Central memory CD4-positive, alpha-beta T cell (primary cell): Measurements from ENCODE around the gene UBE2D1.

Source experiments
- DNase-seq: peaks from one replicate; pipeline ENCODE4 v3.0.0; 2022

Gene UBE2D1

GRCh38 chr10:58341947-58342346 is 7.1 kb downstream of the UBE2D1 start:
- no peak for DNase-seq

DNA sequence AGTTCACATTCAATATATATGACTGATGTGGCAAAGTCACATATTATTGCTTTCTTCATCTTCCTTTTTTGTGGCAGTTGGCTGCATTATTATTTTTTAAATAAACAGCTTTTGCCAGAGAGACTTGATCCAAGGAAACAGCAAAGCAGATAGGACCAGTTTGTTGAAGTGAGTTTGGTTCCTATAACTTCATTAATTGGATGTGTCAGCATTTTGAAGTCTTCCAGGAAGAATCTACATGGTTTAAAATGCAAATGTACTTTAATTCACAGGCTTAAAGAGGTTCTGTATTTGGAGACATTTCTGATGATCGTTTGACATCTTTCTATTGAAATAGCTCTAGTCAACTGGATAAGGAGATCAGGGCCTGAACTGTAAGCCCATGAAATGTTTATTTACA is 13.2 kb downstream of the UBE2D1 start:
- DNase-seq, result no peak

DNA sequence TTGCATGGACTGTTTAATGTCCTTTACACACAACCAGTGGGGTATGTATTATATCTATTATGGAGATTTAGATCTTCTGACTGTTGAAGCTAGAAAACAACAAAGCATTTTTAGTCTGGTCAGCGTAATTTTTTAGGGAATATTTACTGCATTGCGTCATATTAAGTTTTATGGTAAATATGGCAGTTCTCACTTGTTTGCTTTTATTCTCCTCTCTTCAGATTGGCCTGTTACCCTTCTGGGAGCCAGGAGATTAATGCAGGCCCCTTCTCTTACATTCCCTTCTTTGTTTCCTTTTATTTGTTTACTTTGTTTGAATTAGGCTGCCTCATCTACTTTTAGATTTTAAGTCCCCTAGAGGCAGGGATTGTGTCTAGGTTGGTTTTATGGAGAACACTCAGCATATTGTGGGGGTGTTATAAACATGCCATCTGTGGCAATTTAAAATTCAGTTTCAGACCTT is 13.8 kb downstream of the UBE2D1 start:
- no peak for DNase-seq

- DNase-seq, result no peak
These were observed 15.2 kb downstream of the UBE2D1 start for GRCh38 chr10:58350023-58350422.

DNA sequence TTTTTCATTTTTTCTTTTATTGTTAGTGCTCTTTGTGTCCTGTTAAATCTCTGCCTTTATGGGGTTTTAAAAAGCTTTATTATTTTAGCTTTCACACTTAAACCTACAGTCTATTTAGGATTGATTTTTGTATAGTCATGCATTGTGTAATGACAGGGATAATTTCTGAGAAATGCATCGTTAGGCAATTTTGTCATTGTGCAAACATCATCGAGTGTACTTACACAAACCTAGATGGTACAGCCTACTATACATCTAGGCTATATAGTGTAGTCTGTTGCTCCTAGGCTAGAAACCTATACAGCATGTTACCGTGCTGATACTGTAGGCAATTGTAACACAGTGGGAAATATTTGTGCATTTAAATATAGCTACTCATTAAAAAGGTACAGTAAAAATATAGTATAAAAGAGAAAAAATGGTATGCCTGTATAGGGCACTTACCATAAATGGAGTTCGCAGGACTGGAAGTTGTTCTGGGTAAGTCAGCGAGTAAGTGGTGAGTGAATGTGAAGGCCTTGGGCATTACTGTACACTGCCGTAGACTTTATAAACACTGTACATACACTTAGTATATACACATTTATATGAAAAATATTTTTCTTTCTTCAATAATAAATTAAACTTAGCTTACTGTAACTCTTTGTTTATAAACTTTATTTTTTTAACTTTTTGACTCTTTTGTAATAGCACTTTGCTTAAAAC is 16.0 kb downstream of the UBE2D1 start:
- no peak for DNase-seq

- DNase-seq, result no peak
These were observed 17.1 kb downstream of the UBE2D1 start for GRCh38 chr10:58351616-58352578.

DNA sequence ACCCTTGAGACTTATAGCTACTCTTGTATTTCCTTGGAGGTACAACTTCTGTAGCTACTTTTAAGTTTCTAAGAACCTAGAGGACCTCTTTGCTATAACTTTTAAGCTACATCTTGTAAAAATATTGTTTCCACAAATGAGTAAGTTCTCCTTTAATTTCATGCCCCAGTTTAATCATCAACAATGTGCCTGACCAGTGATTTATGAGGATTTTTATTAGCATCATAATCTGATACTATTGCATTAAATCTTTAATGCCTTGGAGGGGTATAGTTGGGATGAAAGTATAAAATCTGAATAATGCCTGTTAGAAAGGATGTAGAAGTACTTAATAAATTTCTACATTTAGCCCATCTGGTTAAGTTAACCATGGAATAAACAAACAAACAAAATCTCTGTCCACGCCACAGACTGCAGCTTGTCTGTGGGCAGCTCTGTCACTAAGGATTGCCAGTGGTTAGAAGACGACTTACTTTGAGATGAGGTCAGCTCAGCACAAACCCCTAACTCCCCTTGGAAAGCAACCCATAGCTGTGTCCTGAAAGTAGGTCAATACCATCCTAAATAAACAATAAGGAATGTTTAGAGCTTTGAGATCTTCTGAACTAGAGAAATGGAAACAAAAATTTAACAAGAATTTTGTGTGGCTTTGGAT is 18.3 kb downstream of the UBE2D1 start:
- DNase-seq, result no peak

GRCh38 chr10:58356756-58357155 is 21.9 kb downstream of the UBE2D1 start:
- no peak for DNase-seq

DNA sequence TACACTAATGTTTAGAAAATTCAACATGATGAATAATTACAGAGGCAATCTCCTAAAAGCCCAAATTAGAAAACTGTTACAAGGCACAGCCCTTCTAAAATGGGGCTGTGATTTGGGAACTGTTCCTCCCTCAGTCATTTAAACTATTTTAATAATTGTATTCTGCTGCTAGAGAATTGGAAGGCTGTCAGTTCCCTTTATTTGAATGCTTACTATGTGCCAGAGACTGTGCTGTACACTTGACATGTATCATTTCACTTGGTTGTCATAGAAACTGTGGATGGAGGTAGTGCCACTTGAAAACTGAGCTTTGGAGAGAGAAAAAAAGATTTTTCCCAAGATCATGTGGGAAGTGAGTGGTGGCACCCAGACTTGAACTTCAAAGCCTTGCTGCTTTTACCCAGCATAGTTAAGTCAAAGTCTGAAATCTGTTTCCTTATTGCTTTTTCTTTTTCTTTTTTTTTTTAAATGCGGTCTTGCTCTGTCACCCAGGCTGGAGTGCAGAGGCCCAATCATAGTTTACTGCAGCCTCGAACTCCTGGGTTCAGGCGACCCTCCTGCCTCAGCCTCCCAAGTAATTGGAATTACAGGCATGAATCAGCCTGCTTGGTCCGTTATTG is 23.6 kb downstream of the UBE2D1 start:
- DNase-seq, result no peak

DNA sequence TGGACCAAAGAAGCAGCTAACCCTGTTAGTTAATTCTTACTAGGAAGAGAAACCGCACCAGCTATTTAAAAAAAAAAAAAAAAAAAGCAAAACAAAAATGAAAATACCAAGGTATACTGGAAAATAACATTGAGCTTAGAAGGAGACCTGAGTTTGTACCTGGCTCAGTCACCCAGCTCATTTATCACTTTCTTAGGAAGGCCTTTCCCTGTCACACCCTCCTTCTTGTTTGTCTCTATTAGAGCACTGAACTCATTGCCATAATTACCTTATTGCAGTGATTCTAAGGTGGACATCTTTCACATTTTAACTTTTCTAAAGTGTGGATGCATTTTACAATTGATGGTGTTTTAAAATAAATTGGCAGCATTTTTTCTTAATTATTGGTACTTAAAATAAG is 24.1 kb downstream of the UBE2D1 start:
- no peak for DNase-seq

DNA sequence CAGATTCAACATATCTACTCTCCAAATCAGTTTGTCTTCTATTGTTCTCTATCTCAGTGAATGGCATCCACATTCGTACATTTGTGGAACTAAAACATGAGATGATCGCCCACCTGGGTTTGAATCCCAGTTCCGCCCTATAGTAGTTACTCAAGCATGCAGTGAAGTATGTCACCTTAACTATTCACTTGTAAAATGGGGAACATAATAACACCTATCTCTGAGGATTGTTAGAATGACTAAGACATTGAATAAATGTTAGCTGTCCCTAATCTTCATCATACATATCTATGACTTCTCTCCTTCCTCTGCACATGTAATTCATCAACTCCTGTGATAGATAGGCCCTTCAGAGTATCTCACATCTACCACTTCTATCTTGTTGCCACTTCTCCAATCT is 24.7 kb downstream of the UBE2D1 start:
- no peak for DNase-seq

DNA sequence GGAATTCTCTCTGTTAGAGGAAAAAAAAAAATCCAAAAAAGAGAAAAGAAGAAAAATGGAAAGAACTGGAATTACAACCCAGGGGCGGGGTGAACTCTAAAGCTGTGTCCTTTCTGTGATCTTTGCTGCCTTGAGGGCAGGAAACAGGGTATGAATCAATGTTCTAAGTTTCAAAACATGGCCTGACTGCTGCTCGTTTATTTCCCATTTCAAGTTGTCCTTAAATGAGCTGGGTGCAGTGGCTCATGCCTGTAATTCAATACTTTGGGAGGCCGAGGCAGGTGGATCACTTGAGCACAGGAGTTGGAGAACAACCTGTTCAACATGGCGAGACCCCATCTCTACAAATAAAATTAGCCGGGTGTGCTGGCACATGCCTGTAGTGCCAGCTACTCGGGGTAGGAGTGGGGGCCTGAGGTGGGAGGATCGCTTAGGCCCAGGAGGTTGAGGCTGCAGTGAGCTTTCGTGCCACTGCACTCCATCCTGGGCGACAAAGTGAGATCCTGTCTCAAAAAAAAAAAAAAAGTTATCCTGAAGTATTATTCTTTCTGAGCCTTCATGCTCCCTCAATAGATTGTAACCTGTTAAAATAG is 25.7 kb downstream of the UBE2D1 start:
- DNase-seq, result no peak

- DNase-seq, result no peak
These were observed 26.5 kb downstream of the UBE2D1 start for GRCh38 chr10:58361353-58361752.

DNA sequence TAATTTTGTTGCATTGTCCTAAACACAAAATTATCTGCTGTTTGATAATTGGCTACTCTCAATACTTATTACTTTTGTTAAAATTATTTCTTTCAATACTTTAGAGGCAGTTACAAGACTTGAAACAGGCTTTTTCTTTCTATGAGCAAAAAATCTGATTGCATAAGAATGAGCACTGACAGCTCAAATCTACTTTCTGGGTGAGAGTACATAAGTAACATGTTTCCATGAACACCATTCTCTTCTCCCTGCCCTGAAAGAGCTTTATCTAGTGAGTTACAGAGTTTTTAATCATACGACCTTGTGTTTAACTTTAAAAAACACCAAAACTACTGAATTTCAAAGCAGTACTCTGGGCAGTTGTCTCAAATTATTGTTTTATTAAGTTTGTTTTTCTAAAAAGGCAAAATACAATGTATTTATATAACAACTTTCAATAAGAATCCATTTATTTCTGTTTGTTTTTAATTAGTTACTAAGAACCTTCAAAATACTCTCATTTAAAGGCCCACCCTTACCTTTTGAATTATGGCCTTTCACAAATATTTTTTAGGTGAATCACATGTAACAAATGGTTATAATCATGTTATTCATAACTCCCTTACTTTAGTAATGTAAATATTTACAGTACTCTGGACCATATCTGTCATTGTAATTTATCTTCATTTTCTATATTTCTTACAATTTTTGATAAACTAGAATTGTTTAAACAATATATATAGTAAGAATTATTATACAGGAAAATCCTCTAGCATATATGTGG is 27.4 kb downstream of the UBE2D1 start:
- no peak for DNase-seq

DNA sequence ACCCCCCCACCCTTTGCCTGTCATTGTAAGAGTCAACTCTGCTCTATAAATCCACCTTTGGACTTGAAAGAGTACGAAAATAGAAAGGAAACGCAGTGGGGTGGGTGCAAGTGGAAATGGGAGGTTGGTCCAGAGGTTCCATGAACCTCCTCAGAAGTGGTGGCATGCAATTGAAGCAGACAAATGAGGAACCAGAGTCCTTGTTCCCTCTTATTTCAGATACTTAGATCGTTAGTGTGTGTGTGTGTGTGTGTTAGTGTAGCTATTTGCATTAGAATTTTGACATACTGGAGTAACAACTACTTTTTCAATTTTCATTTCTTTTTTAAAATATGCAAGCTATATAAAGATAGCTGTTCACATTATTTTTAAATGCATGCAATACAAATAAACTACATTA is 32.3 kb downstream of the UBE2D1 start:
- no peak for DNase-seq

DNA sequence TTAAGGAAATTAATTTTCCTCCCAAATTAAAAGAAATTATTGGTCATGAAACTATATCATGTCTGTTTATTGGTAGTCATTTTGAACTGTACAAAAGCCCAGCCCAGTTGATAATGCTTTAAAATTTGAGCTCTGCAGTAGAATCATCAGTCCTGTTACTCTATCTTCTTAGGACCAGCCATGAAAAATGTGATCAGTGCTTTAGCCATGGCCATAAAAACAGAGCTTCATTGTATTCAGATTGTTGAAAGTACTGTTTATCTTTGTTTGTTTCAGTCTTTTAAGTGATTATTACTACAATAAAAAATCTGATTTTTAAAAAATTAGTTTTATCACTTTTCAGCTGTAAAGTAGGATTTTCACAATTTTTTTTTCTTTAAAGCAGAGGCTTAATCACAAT is 36.7 kb downstream of the UBE2D1 start:
- DNase-seq, result no peak

DNA sequence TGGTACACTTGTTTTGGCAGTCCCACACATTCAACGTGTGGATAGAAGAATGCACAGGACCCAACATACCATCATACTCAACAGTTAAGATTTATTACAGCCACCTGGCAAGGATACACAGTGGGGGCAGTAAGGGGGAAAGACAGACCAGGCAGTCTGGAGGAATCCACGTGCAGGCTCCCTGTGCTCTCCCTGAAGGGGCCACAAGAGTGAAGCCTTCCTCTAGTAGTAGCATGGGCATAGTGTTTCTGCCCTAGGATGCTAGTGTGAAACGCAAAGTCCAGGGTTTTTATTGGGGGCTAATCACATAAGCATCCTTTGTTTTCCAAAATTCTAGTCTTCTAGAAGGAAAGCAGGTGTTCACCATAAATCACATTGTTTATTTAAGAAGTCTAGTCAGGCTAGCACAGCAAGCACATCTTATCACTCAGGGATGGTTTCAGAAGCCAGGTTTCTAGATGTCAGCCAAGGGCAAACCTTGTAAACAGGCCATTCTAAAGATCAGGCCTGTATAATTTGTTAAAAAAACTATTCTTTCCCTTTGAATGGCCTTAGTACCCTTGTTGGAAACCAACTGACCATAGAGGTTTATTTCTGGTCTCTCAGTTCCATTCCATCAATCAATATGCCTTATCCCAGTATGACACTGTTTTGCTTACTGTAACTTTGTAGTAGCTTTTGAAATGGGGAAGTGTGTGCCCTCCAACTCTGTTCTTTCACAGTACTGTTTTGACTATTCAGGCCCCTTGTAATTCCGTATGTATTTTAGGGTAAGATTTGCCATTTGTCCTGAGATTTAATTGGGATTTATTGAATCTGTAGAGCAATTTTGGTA is 38.0 kb downstream of the UBE2D1 start:
- no peak for DNase-seq

GRCh38 chr10:58373442-58373827 is 38.6 kb downstream of the UBE2D1 start:
- no peak for DNase-seq

- no peak for DNase-seq
These were observed 47.7 kb downstream of the UBE2D1 start for GRCh38 chr10:58382489-58382995.

GRCh38 chr10:58384095-58384494 is 49.3 kb downstream of the UBE2D1 start:
- peak; percentile 79 for DNase-seq

- DNase-seq, result no peak
These were observed 49.8 kb downstream of the UBE2D1 start for GRCh38 chr10:58384544-58384998.
